ENCODE data around the gene COL5A1. TPM values are rescaled to one million over a fixed set of nuclear protein-coding genes. Genes with fewer than 3 reads are reported as not detected.
A peak's percentile ranks its signal among the peaks of the same experiment; 100 is the strongest.

COL5A1 gene
- total RNA-seq, 1 experiment from 2014 or later, result 277 TPM

- DNase-seq (ENCODE audit: low read depth), result no peak
These were observed 124.2 kb downstream of the COL5A1 start for GRCh38 chr9:134765785-134766184.

DNA sequence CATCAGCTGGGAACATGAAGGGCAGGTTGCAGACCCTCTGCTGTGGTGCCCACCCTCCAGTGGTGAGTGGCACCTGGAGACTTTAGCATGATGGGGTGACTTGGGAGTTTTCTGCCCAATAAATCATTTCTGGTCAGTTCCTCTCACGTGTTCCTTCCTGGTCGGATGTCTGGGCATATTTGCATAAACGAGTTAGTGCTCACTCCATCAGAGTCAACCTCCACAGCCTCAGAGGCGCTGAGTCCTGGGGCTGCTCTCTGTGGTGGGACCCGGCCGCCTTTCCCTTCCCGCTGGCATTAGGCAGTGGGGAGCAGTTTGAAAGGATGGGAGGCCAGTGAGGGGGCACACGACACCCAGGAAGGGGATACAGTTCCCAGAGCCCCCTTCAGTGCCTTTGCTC, 125.0 kb downstream of the COL5A1 start:
- no peak for DNase-seq (ENCODE audit: low read depth)

DNA sequence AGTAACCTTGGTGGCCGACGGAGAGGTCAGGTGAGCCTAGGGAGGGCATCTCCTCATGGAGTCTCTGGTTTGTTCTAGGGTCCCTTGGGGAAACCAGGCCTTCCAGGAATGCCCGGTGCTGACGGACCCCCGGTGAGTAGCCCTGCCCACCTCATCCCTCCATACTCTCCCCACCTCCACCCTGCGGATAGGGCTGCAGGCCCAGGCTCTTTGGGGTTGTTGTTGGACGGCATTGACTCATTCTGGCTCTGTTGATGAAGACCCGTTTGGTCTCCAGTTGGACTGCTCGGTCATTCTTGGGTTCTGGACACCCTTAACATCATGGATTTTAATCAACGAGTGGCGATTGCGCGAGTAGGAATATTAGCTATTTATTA, 126.7 kb downstream of the COL5A1 start:
- DNase-seq (ENCODE audit: low read depth), result no peak

DNA sequence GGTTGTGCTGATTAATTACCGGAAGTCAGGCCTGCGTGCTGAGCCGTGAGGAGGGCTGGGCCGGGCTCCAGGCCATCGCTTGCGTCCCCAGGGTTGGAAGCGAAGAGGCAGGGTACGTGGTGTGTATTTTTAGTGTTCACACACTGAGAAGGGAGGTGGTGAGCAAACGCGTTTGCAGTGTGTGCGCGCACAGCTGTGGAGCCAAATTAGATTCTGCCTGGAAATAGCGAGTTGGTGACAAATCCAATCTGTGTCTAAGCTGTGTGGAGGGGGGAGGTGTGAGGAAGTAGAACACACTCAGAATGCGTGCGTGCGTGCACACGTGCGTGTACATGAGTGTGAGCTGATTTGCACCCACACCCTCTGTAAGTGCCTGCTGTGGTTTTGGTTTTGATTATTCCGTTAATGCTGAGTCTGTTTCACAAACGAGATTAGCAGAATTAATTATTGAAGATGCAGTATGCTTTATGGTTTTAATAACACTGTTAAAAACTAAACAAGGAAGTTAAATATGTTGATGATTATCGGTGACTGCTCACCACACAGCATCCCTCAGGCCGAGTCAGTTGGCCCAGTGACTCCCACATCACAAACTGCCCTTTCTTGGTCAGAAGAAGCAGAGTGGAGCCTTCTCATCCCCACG, 127.2 kb downstream of the COL5A1 start:
- DNase-seq (ENCODE audit: low read depth), result no peak

GRCh38 chr9:134770972-134771971, 129.7 kb downstream of the COL5A1 start:
- DNase-seq (ENCODE audit: low read depth), result no peak

DNA sequence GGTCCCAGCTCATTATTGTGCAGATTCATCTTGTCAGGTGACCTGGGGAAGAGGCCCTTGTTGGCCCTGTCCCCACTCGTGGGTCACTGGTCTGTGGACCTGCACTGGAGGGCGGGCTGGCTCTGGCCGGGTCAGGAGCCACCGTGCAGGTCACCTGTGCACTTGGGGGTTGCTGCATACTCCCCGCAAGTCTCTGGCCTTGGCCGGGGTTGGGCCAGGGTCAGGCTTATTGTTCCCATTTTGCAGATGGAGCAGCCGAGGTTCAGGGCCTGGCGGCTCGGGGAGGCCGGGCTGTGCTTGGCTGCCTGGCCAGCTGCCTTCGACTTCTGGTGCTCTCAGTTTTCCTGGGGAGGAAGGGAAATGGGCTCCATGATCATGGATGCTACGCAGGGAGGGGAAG, 130.7 kb downstream of the COL5A1 start:
- DNase-seq (ENCODE audit: low read depth), result no peak

- no peak for DNase-seq (ENCODE audit: low read depth)
These were observed 132.2 kb downstream of the COL5A1 start for GRCh38 chr9:134773842-134774241.

- no peak for DNase-seq (ENCODE audit: low read depth)
These were observed 132.8 kb downstream of the COL5A1 start for GRCh38 chr9:134774410-134774809.

DNA sequence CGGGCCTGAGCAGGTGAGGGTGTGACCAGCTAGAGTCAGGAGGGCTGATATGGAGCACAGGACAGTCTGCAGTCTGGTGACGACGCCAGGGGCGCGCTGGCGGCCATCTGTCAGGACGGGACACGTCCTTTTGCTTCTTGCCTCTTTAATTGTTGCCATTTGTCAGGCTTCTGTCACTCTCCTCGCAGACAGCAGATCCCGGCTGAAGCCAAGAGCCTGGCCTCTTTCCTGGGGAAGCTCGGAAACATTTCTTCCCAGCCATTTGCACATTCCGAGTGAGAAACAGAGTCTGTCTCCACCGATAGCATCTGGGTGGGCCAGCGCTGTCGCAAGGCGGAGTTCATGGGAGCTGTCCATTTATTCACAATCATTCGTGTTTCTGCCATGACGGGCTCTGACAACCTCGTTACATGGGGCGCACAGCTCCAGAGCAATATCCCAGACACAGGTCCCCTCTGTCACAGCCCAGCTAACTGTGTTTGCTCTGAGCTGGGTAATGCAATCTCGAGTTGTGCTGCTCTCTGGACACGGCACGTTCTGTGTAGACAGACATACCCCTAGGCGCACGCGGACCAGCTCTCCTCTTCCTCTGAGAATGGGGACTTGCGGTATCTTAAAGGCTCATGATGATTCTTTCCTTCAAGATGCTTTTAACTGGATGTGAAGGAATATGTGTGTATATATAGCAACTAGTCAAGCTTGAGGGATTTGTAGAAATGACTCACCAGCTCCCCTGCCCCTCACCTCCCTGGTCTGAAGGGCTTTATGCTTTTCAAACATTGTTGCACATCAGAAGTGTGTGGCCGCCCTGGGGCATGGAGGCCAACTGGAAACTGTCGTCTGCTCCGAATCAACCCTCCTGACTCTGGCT, 133.7 kb downstream of the COL5A1 start:
- peak; percentile 54 for DNase-seq (ENCODE audit: low read depth)

- no peak for DNase-seq (ENCODE audit: low read depth)
These were observed 134.6 kb downstream of the COL5A1 start for GRCh38 chr9:134776080-134776796.

DNA sequence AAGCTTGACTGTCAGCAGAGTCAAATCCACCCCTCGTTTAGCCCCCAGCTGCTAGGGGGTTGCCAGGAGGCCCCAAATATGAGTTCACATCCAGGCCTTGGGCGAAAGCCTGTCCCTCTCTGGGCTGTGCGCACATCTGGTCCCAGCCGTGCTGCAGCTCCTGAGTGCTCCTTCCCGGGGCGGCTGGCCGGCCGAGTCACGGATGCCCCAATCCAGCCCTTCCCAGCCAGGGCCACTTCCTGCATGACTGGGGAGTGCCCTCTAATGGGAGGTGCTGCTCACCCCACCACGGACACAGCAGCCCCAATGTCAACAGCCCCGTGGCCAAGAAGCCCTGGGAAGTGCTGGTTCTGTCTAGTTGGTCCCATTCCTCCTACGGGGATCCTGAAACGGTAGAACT, 135.6 kb downstream of the COL5A1 start:
- no peak for DNase-seq (ENCODE audit: low read depth)

GRCh38 chr9:134778156-134778555, 136.6 kb downstream of the COL5A1 start:
- DNase-seq (ENCODE audit: low read depth), result no peak

DNA sequence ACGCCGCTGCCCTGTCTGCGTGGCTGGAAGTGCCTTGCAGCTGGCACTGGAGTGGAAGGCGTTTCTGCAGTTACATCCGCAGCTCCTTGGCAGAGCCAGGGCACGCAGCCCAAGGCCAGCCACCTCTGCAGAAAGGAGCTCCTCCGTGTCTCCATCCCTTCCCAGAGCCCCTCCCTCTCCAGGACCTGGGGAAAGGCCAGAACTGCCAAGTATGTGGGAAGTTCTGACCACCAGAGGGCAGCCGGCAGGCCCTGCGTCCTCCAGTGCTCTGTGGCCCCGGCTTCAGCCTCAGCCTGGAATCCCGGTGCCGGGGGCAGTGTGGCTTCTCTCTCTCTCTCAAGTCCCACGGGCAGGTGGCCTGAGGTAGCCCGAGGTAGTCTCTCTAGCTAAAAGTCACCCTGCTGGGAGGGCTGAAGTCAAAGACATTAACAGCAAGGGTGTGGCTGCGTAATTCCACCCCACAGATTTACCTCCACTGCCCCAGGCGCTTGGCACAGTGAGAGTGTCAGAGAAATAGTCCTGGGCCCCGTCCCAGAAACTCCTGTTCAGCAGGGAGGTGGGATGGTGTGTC, 137.3 kb downstream of the COL5A1 start:
- peak; percentile 33 for DNase-seq (ENCODE audit: low read depth)

DNA sequence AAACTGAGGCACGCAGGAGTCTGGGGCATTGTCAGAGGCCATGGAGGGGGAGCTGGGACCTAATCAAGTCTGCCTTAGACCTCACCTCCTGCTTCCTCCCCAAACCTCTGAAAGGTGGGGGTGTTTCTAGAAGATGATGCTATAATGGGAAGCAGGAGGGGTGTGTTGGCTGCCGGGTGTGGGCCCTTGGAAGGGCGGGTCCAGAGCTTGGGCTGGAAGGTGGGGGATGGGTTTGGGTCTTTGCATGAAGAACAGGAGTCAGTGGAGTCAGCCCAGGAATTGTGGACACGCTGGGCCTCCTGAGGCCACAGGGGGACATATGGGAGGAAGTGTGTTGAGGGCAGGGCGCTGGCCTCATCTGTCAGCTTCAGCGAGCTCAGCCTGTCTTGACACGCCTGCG, 138.0 kb downstream of the COL5A1 start:
- no peak for DNase-seq (ENCODE audit: low read depth)

DNA sequence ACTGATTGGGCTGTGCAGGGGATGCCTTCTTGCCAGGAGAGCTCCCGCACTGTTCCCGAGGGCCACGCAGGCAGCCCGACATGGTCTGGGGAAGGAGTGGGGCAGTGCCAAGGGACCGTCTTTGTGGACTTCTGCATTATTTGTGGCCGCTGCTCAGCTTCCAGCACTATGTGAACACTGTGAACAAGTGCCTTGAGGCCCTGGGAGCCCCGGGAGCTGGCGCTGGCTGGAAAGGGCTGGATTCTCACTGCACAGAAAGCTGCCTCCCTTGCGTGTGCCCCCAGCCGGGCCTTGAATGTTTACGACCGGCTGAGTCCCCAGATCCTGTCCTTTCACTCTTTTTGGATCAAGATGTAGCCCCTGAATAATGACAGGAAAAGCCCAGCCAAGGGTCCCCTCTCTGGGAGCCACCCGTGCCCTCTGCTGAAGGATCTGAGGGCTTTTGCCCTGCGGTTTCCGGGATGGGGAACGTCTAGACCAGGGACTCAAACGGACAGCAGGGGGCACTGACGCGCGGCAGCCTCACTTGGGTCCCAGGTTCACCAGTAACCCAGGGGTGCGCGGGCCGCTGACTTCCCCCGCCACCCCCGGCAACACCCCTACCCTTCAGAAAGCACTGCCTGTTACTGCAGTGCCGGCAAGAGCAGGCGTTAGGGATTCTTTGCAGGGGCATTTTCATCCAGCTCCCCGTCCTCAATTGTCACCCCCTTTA, 140.1 kb downstream of the COL5A1 start:
- no peak for DNase-seq (ENCODE audit: low read depth)

DNA sequence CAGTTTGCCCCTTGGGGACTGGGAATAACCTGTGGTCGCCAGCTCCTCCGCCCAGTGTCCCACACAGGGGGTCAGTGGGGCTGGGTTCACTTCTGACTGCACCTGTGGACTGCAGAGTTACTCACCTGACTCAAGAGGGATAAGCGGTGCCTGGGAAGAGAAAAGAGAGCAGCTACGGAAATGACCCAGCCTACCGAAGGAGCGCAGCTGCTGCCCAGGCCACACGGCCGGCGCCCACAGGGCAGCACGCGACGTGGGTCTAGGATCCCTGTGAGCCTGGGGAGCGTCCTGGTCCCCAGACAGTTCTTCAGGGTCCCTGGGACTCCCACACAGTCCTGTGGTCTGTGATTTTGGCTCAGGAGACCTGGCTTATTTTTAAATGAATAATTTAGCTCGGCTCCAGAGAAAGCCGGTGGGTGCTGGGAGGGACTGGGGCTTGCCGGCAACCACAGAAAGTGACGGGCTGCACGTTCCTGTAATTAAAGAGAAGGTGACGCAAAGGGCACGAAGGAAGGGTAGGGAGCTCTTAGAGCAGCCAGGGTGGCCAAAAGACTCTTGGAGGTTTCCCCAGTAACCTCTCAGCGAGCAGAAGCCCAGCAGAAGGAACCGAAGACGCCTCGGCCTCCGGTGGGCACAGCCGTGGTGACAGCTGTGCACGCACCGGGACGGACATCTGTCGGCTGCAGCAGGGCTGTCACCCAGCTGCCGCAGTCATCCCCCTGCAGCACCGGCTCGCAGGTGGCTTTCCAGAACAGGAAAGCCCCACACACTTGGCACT, 141.5 kb downstream of the COL5A1 start:
- DNase-seq (ENCODE audit: low read depth), result no peak

- DNase-seq (ENCODE audit: low read depth), result no peak
These were observed 142.1 kb downstream of the COL5A1 start for GRCh38 chr9:134783699-134784039.

DNA sequence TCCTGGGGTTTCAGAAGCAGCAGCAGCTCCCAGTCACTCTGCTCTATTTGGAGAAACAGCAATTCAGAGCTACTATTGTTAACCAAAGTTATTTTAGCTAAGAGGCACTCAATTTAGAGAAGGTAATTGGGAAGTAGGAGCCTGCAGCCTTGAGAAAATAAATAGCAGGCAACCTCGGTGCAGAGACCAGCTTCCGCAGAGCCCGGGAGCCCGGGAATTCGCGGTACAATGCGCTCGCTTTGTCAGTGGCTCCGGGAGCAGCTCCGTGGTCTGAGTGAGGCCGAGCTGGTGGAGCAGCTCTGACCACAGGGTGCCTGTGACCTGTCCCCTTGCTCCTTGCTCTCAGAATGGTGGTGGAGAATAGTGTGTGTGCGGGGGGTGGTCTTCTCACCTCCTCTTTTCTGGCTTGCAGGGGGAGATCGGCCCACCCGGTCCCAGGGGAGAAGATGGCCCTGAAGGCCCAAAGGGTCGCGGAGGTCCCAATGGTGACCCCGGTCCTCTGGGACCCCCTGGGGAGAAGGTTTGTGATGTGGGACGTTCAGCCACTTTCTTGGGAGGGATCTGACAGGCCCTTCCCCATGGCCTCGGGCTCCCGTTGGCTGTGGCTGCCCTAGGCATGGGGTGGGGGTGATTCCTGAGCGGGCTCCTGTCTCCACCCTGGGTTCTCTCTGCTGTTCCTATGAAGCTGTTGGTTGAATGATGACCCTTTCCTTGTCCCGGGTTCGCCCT, 143.1 kb downstream of the COL5A1 start:
- no peak for DNase-seq (ENCODE audit: low read depth)

Measured in M059J (cell line).